ENCODE data around the gene PARP9.

PARP9 gene

DNA sequence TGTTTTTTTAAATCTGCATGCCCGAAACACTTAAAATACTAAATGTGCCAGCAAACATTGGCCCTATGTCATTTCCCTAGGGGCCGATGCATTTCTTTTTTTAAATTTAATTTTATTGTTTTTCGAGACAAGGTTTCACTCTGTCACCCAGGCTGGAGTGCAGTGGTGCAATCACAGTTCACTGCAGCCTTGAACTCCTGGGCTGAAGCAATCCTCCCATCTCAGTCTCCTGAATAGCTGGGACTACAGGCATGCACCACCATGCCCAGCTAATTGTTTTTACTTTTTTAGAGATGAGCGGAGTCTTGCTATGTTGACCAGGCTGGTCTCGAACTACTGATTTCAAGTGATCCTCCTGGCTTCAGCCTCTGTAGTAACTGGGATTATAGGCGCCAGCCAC is 5.5 kb downstream of the PARP9 start:
- Histone ChIP-seq H3F3A (ENCODE audit: insufficient read depth, low read length) (no peaks in the 10 kb centered on the region), H3K79me2 (ENCODE audit: insufficient read depth, low read length) (no peaks in the 10 kb centered on the region), H3K4me3 (ENCODE audit: low read depth, low read length, poor library complexity, severe bottlenecking) (no peak overlapping the region), H3K27me3 (ENCODE audit: insufficient read depth, low read length) (no peaks in the 10 kb centered on the region), H3K36me3 (ENCODE audit: insufficient read depth, low read length) (no peaks in the 10 kb centered on the region), H3K4me1 (ENCODE audit: insufficient read depth, low read length, severe bottlenecking) (peaks cover 15% of the 10 kb centered on the region), H2AFZ (ENCODE audit: low read length) (no peak overlapping the region), H3K27ac (ENCODE audit: low read depth, low read length, poor library complexity, severe bottlenecking) (no peak overlapping the region), H3K4me2 (ENCODE audit: low read length) (no peak overlapping the region), H4K20me1 (ENCODE audit: insufficient read depth, low read length) (no peaks in the 10 kb centered on the region), H3K9me2 (ENCODE audit: low read depth, low read length) (no peaks in the 10 kb centered on the region), H3K9me3 (ENCODE audit: low read length) (no peaks in the 10 kb centered on the region), H3K9ac (ENCODE audit: low read length) (no peak overlapping the region)
- no peak for TF ChIP-seq EZH2 (IDR thresholded peaks at IDR 0.05; ENCODE audit: borderline replicate concordance, low read length)
- TF ChIP-seq, protein P1, sequence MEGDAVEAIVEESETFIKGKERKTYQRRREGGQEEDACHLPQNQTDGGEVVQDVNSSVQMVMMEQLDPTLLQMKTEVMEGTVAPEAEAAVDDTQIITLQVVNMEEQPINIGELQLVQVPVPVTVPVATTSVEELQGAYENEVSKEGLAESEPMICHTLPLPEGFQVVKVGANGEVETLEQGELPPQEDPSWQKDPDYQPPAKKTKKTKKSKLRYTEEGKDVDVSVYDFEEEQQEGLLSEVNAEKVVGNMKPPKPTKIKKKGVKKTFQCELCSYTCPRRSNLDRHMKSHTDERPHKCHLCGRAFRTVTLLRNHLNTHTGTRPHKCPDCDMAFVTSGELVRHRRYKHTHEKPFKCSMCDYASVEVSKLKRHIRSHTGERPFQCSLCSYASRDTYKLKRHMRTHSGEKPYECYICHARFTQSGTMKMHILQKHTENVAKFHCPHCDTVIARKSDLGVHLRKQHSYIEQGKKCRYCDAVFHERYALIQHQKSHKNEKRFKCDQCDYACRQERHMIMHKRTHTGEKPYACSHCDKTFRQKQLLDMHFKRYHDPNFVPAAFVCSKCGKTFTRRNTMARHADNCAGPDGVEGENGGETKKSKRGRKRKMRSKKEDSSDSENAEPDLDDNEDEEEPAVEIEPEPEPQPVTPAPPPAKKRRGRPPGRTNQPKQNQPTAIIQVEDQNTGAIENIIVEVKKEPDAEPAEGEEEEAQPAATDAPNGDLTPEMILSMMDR (IDR thresholded peaks at IDR 0.05; ENCODE audit: low read length), result no peak

DNA sequence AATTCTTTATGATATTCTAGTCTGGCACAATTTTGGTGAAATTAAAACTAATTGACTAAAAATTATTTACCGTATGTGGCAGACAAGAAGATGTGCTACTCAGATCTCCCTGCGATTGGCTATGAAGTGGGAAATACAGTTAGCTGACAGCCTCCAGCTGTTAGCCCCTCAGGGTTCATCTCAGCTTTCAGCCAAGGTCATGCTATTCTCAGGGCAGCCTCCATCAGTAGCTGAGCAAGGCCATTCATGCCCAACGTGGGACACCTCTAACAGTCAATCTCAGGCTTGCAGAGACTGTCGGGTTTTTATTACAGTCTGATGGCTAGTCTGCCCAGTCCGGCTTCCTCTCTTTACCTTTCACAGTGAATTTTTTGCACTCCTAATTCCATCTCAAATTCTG is 6.7 kb downstream of the PARP9 start:
- peaks cover 3% of the 10 kb centered on the region for H3K4me1 ChIP-seq (ENCODE audit: insufficient read depth, low read length, severe bottlenecking)

DNA sequence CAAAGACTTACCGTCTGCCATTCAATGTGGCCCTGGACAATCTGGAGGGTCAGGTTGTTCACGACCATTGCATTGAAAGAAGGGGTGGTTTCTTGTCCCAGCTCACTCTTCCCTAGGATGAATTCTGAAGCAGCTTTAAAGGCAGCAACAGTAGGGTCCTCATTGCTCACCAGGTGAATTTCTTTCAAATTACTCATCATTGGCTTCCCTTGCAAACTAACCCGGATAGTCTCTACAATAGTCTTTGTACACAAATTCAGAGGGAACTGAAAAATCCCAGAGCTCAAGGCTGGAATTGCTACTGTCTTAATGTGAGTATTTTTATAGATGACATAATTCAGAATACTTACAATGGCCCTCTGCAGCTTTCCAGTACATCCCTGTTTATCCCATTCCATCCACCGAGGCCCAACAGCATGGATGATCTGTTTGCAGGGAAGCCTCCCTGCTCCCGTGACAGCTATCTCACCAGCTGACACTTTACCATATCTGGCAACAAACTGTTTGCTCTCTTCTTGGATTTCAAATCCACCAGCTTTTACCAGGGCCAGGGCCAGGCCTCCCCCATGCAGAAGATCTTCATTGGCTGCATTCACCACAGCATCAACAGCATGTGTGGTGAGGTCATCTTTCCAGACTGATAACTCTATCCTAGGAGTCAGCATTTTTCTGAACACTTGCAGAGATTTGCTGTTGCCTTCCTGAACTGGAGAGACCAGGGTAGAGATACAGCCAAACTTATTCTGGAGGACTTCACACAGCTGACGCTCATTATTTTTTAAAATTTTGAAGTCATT is 8.6 kb downstream of the PARP9 start:
- H3K4me2 ChIP-seq (ENCODE audit: low read length), result no peak overlapping the region
- H3K9me3 ChIP-seq (ENCODE audit: low read length), result no peaks in the 10 kb centered on the region
- no peak overlapping the region for H2AFZ ChIP-seq (ENCODE audit: low read length)
- H4K20me1 ChIP-seq (ENCODE audit: insufficient read depth, low read length), result no peaks in the 10 kb centered on the region
- TF ChIP-seq, protein P1 (IDR thresholded peaks at IDR 0.05; ENCODE audit: low read length), result no peak
- no peak for TF ChIP-seq EZH2 (IDR thresholded peaks at IDR 0.05; ENCODE audit: borderline replicate concordance, low read length)
- H3K9me2 ChIP-seq (ENCODE audit: low read depth, low read length), result no peaks in the 10 kb centered on the region
- H3F3A ChIP-seq (ENCODE audit: insufficient read depth, low read length), result no peaks in the 10 kb centered on the region
- no peak overlapping the region for H3K9ac ChIP-seq (ENCODE audit: low read length)
- no peaks in the 10 kb centered on the region for H3K27me3 ChIP-seq (ENCODE audit: insufficient read depth, low read length)
- no peak overlapping the region for H3K4me3 ChIP-seq (ENCODE audit: low read depth, low read length, poor library complexity, severe bottlenecking)
- no peak overlapping the region for H3K27ac ChIP-seq (ENCODE audit: low read depth, low read length, poor library complexity, severe bottlenecking)
- no peaks in the 10 kb centered on the region for H3K4me1 ChIP-seq (ENCODE audit: insufficient read depth, low read length, severe bottlenecking)
- H3K36me3 ChIP-seq (ENCODE audit: insufficient read depth, low read length), result no peaks in the 10 kb centered on the region
- H3K79me2 ChIP-seq (ENCODE audit: insufficient read depth, low read length), result no peaks in the 10 kb centered on the region

More for the DNA sequence above, 6.7 kb downstream of the PARP9 start:
- H3F3A ChIP-seq (ENCODE audit: insufficient read depth, low read length), result no peaks in the 10 kb centered on the region
- H4K20me1 ChIP-seq (ENCODE audit: insufficient read depth, low read length), result no peaks in the 10 kb centered on the region
- no peak overlapping the region for H3K4me2 ChIP-seq (ENCODE audit: low read length)
- no peak overlapping the region for H3K27ac ChIP-seq (ENCODE audit: low read depth, low read length, poor library complexity, severe bottlenecking)
- H3K9me3 ChIP-seq (ENCODE audit: low read length), result no peaks in the 10 kb centered on the region
- no peak overlapping the region for H2AFZ ChIP-seq (ENCODE audit: low read length)
- H3K79me2 ChIP-seq (ENCODE audit: insufficient read depth, low read length), result no peaks in the 10 kb centered on the region
- TF ChIP-seq, protein P1 (IDR thresholded peaks at IDR 0.05; ENCODE audit: low read length), result no peak
- no peak for TF ChIP-seq EZH2 (IDR thresholded peaks at IDR 0.05; ENCODE audit: borderline replicate concordance, low read length)
- no peak overlapping the region for H3K4me3 ChIP-seq (ENCODE audit: low read depth, low read length, poor library complexity, severe bottlenecking)
- H3K9me2 ChIP-seq (ENCODE audit: low read depth, low read length), result no peaks in the 10 kb centered on the region
- H3K36me3 ChIP-seq (ENCODE audit: insufficient read depth, low read length), result no peaks in the 10 kb centered on the region
- H3K9ac ChIP-seq (ENCODE audit: low read length), result no peak overlapping the region
- H3K27me3 ChIP-seq (ENCODE audit: insufficient read depth, low read length), result no peaks in the 10 kb centered on the region

Data from OCI-LY1 (cell line).